22Rv1 (cell line): ENCODE results near the gene CD59.

Source experiments
- ZFX ChIP-seq: fragments of 450-650 bp; IDR thresholded peaks from 2 replicates; pipeline ENCODE4 v1.6.1; 2017; ENCODE audit warnings: antibody characterized with exemption, borderline replicate concordance
- TF ChIP-seq, protein P1 (sequence below): fragments of 450-650 bp; IDR thresholded peaks from 2 replicates; pipeline ENCODE4 v1.5.1; 2017; ENCODE audit warnings: mild to moderate bottlenecking

DNA sequence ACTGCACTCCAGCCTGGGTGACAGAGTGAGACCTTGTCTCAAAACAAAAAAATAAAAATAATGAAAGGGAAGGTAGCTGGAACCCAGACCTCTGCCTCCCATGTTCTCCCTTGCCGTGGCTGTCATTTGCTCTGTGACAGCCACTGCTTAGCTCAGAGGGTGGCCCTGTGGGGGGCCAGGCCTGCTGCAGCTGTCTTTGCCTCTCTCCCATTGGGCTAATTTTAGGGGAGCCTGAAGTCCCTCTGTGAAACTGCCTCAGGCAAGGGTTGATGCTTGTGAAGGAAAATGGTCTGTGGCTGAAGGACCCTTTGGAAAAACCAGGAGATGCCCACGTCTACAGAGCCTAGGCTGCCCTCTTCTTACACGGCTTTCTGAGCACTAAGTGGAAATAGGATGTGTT is 78.5 kb downstream of the CD59 start:
- TF ChIP-seq, protein P1, sequence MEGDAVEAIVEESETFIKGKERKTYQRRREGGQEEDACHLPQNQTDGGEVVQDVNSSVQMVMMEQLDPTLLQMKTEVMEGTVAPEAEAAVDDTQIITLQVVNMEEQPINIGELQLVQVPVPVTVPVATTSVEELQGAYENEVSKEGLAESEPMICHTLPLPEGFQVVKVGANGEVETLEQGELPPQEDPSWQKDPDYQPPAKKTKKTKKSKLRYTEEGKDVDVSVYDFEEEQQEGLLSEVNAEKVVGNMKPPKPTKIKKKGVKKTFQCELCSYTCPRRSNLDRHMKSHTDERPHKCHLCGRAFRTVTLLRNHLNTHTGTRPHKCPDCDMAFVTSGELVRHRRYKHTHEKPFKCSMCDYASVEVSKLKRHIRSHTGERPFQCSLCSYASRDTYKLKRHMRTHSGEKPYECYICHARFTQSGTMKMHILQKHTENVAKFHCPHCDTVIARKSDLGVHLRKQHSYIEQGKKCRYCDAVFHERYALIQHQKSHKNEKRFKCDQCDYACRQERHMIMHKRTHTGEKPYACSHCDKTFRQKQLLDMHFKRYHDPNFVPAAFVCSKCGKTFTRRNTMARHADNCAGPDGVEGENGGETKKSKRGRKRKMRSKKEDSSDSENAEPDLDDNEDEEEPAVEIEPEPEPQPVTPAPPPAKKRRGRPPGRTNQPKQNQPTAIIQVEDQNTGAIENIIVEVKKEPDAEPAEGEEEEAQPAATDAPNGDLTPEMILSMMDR, result no peak
- TF ChIP-seq ZFX, result no peak
